GM18907 (cell line): ENCODE data around the gene ACTL8.

Experiments
- ATAC-seq: cut with Tn5 transposase; IDR thresholded peaks from one replicate; pipeline ENCODE4 v1.9.1; 2021; ENCODE audit warnings: mild to moderate bottlenecking, moderate library complexity; ENCODE audit not compliant: unreplicated experiment

The ACTL8 gene

GRCh38 chr1:17755120-17755519, at the start of gene ACTL8:
ACTL8 (plus strand) TSS chr1:17755333; CDS start chr1:17823009, 67,676 bp downstream.
- ATAC-seq = no peak

- no peak for ATAC-seq
These were observed 48.7 kb upstream of the ACTL8 start for GRCh38 chr1:17706445-17706844.

GRCh38 chr1:17709981-17710380, 45.2 kb upstream of the ACTL8 start:
- no peak for ATAC-seq

- no peak for ATAC-seq
These were observed 44.1 kb upstream of the ACTL8 start for GRCh38 chr1:17710889-17711576.

- ATAC-seq = no peak
These were observed 43.6 kb upstream of the ACTL8 start for GRCh38 chr1:17711577-17711910.

- no peak for ATAC-seq
These were observed 43.2 kb upstream of the ACTL8 start for GRCh38 chr1:17711941-17712340.

GRCh38 chr1:17713993-17714392, 41.1 kb upstream of the ACTL8 start:
- ATAC-seq = no peak

GRCh38 chr1:17717594-17718535, 37.3 kb upstream of the ACTL8 start:
- ATAC-seq = no peak

- ATAC-seq = no peak
These were observed 35.3 kb upstream of the ACTL8 start for GRCh38 chr1:17719874-17720273.

- no peak for ATAC-seq
These were observed 33.7 kb upstream of the ACTL8 start for GRCh38 chr1:17721444-17721843.

GRCh38 chr1:17723684-17724083, 31.4 kb upstream of the ACTL8 start:
- ATAC-seq = no peak

GRCh38 chr1:17724150-17724549, 31.0 kb upstream of the ACTL8 start:
- no peak for ATAC-seq

GRCh38 chr1:17725084-17725719, 29.9 kb upstream of the ACTL8 start:
- ATAC-seq = no peak

GRCh38 chr1:17725811-17726582, 29.1 kb upstream of the ACTL8 start:
- ATAC-seq = no peak

GRCh38 chr1:17728123-17728712, 26.9 kb upstream of the ACTL8 start:
- no peak for ATAC-seq

- no peak for ATAC-seq
These were observed 25.9 kb upstream of the ACTL8 start for GRCh38 chr1:17729248-17729647.

- no peak for ATAC-seq
These were observed 25.2 kb upstream of the ACTL8 start for GRCh38 chr1:17729909-17730308.

- ATAC-seq = no peak
These were observed 23.7 kb upstream of the ACTL8 start for GRCh38 chr1:17731460-17731859.

GRCh38 chr1:17732475-17732874, 22.7 kb upstream of the ACTL8 start:
- no peak for ATAC-seq

GRCh38 chr1:17733661-17734060, 21.5 kb upstream of the ACTL8 start:
- ATAC-seq = no peak

- no peak for ATAC-seq
These were observed 20.5 kb upstream of the ACTL8 start for GRCh38 chr1:17734609-17735008.
